Kidney epithelial cell (primary cell): ENCODE measurements around the gene ELOVL6. TPM values are rescaled to one million over a fixed set of nuclear protein-coding genes. Genes with fewer than 3 reads are reported as not detected.
"Not testable (repeated sequence)": the region's sequence is repeated elsewhere in the genome, so short reads cannot be mapped to it uniquely, and the experiment has no call there.

Source experiments
- DNase-seq: peaks from one replicate; pipeline ENCODE4 v3.0.0-alpha.2; 2010; ENCODE audit warnings: low read depth
- H3K27me3 ChIP-seq: 2 replicates; pipeline ENCODE4 v1.6.0; 2011; ENCODE audit warnings: low read length; ENCODE audit not compliant: control insufficient read depth, insufficient read depth
- H3K36me3 ChIP-seq: 2 replicates; pipeline ENCODE4 v1.5.1; 2011; ENCODE audit warnings: low read length; ENCODE audit not compliant: control insufficient read depth, insufficient read depth
- H3K4me3 ChIP-seq: 2 replicates; pipeline ENCODE4 v1.5.1; 2011; ENCODE audit warnings: low read depth, mild to moderate bottlenecking, control low read depth, low read length
- CTCF ChIP-seq: IDR thresholded peaks from 2 replicates; pipeline ENCODE4 v1.5.1; 2011; ENCODE audit warnings: mild to moderate bottlenecking, moderate library complexity, low read length, control low read depth, inconsistent platforms; ENCODE audit not compliant: insufficient read depth, poor library complexity, severe bottlenecking
- total RNA-seq: library from RNA; depleted of rRNA; stranded (reverse); fragments of >200 nt; gene quantifications from 2 replicates; pipeline ENCODE4 v1.2.3, GENCODE V29; 2015

Gene ELOVL6
- total RNA-seq, 1 donor from 2014 or later: 21.6 TPM

GRCh38 chr4:110163327-110164069 is 34.9 kb downstream of the ELOVL6 start:
- TF ChIP-seq CTCF: no peak
- Histone ChIP-seq H3K36me3 (no peaks in the 10 kb centered on the region), H3K4me3 (no peak overlapping the region), H3K27me3 (no peaks in the 10 kb centered on the region)
- no peak for DNase-seq

- TF ChIP-seq CTCF: no peak
- Histone ChIP-seq H3K36me3 (no peaks in the 10 kb centered on the region), H3K27me3 (no peaks in the 10 kb centered on the region), H3K4me3 (no peak overlapping the region)
- DNase-seq: no peak
Measured at GRCh38 chr4:110160618-110161017, 37.8 kb downstream of the ELOVL6 start.

- no peaks in the 10 kb centered on the region for H3K36me3 ChIP-seq
- no peak for TF ChIP-seq CTCF
- DNase-seq: no peak
- no peaks in the 10 kb centered on the region for H3K27me3 ChIP-seq
- no peak overlapping the region for H3K4me3 ChIP-seq
Measured at GRCh38 chr4:110159541-110159940, 38.9 kb downstream of the ELOVL6 start.

GRCh38 chr4:110157580-110157979 is 40.8 kb downstream of the ELOVL6 start:
- no peak for TF ChIP-seq CTCF
- Histone ChIP-seq H3K27me3 (no peaks in the 10 kb centered on the region), H3K4me3 (no peak overlapping the region), H3K36me3 (no peaks in the 10 kb centered on the region)
- DNase-seq: no peak

- not testable (repeated sequence) for DNase-seq, H3K4me3 ChIP-seq, H3K27me3 ChIP-seq, H3K36me3 ChIP-seq
Measured at GRCh38 chr4:110157166-110157565, 41.2 kb downstream of the ELOVL6 start.

GRCh38 chr4:110156442-110156841 is 42.0 kb downstream of the ELOVL6 start:
- H3K27me3 ChIP-seq: no peaks in the 10 kb centered on the region
- no peak for TF ChIP-seq CTCF
- no peak overlapping the region for H3K4me3 ChIP-seq
- no peaks in the 10 kb centered on the region for H3K36me3 ChIP-seq
- no peak for DNase-seq
